ENCODE data around the gene PIGK.

- TF ChIP-seq CTCF (conservative IDR thresholded peaks at IDR 0.05; ENCODE audit: low read depth, low read length), result no peak
- TF ChIP-seq POLR2A (IDR thresholded peaks at IDR 0.05; ENCODE audit: low read depth, low read length), result no peak
- TF ChIP-seq MAFK (IDR thresholded peaks at IDR 0.05; ENCODE audit: low read depth, low read length), result no peak
- no peak for TF ChIP-seq BHLHE40 (IDR thresholded peaks at IDR 0.05; ENCODE audit: low read depth, low read length)
- TF ChIP-seq FOS (IDR thresholded peaks at IDR 0.05; ENCODE audit: low read depth, low read length), result no peak
- TF ChIP-seq CEBPB (IDR thresholded peaks at IDR 0.05; ENCODE audit: low read depth, low read length), result no peak
- no peak for TF ChIP-seq USF2 (IDR thresholded peaks at IDR 0.05; ENCODE audit: low read depth, low read length)
These were observed 129.5 kb downstream of the PIGK start for GRCh38 chr1:77089756-77090155.

Measured in IMR-90 (cell line).